Measurements from ENCODE around the gene NFIC.

DNA sequence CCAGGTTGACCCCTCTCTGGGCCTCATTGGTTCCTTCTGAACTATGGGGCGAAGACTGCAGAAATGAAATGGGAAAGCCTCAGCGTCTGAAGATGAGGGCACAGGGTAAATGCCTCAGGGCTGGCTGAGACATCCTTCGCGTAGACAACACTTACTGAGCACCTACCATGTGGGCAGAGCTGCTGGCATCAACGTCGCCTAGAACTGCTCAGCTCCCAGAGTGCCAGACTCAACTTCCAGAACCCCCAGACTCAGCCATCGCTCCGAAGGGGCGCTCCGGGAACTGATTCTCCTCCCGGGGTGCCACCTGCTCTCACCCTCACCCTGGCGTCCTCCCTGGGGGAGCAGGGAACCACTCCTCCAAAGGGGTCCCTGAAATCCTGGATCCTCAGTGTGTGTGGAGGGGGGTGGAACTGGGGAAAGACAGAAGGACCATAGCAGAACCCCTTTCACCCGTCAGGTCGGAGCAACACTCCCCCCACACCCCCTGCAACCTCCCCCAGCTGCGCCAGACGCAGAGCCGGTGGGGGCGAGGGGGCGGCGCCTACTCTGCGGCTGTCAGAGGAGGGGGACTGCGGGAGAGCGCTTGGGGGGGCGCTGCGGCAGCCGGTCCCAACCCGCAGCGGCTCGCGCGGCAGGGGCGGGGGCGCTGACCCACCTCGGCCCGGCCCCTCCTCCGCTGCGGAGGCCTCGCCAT, 8.2 kb upstream of the NFIC start:
- no peak for TF ChIP-seq CTCF (IDR thresholded peaks at IDR 0.05)
- TF ChIP-seq POLR2A (IDR thresholded peaks at IDR 0.05): peak in 1 of 2 donors; percentile 17
